HCT116 (cell line): ENCODE data around the gene NUDT16L1.

Experiments
- ATF3 ChIP-seq: IDR thresholded peaks from 2 replicates; pipeline ENCODE4 v1.6.1; 2012
- CEBPB ChIP-seq: IDR thresholded peaks from 2 replicates; pipeline ENCODE4 v1.6.1; 2012; ENCODE audit warnings: low read depth
- EZH2 ChIP-seq: fragments of 200-600 bp; sonication (generic); IDR thresholded peaks from 2 replicates; pipeline ENCODE4 v1.6.1; 2017; ENCODE audit warnings: antibody characterized with exemption, mixed run types
- EZH2phosphoT487 ChIP-seq: fragments of 200-600 bp; IDR thresholded peaks from 2 replicates; pipeline ENCODE4 v1.6.1; 2018; ENCODE audit warnings: antibody characterized with exemption, borderline replicate concordance
- FOSL1 ChIP-seq: IDR thresholded peaks from 2 replicates; pipeline ENCODE4 v1.6.1; 2012; ENCODE audit warnings: low read depth
- JUND ChIP-seq: IDR thresholded peaks from 2 replicates; pipeline ENCODE4 v1.6.1; 2012
- POLR2A ChIP-seq: IDR thresholded peaks from 2 replicates; pipeline ENCODE4 v1.7.0; 2011; ENCODE audit warnings: borderline replicate concordance; ENCODE audit not compliant: insufficient read depth, insufficient read length; ENCODE audit errors: extremely low read depth
- POLR2AphosphoS5 ChIP-seq: IDR thresholded peaks from 2 replicates; pipeline ENCODE4 v1.6.1; 2011; ENCODE audit warnings: mild to moderate bottlenecking, low read depth, low read length, moderate library complexity
- SP1 ChIP-seq: IDR thresholded peaks from 2 replicates; pipeline ENCODE4 v1.6.1; 2012; ENCODE audit warnings: low read depth
- ZFX ChIP-seq: fragments of 450-650 bp; IDR thresholded peaks from 2 replicates; pipeline ENCODE4 v1.6.1; 2017
- TF ChIP-seq, protein P1 (sequence below): IDR thresholded peaks from 2 replicates; pipeline ENCODE4 v1.6.1; 2012
- TF ChIP-seq, protein P2 (sequence below): IDR thresholded peaks from 2 replicates; pipeline ENCODE4 v1.6.1; 2012; ENCODE audit warnings: low read depth
- TF ChIP-seq, protein P3 (sequence below), 3 experiments: fragments of 200-600 bp in 1 of 3; sonication (generic) in 1 of 3; IDR thresholded peaks in 2 of 3; conservative IDR thresholded peaks in 1 of 3; 2 replicates each; pipeline ENCODE4 v1.5.1; 2012 to 2017; ENCODE audit warnings: low read depth in 2 of 3, low read length in 2 of 3, antibody characterized with exemption in 1 of 3, borderline replicate concordance in 1 of 3, control low read depth in 1 of 3, mild to moderate bottlenecking in 1 of 3, mixed read lengths in 1 of 3, mixed run types in 1 of 3, moderate library complexity in 1 of 3; ENCODE audit not compliant: insufficient read depth in 1 of 3
- TF ChIP-seq, protein P4 (sequence below): IDR thresholded peaks from 2 replicates; pipeline ENCODE4 v1.6.1; 2011; ENCODE audit warnings: mild to moderate bottlenecking, low read length, moderate library complexity; ENCODE audit not compliant: insufficient replicate concordance; ENCODE audit errors: extremely low read depth

GRCh38 chr16:4659363-4660353 is 33.7 kb upstream of the NUDT16L1 start:
- TF ChIP-seq POLR2AphosphoS5 (no peak), ZFX (no peak), FOSL1 (no peak), EZH2 (no peak), EZH2phosphoT487 (no peak), POLR2A (no peak), CEBPB (no peak), ATF3 (no peak), SP1 (no peak), JUND (no peak)
- TF ChIP-seq, protein P1, sequence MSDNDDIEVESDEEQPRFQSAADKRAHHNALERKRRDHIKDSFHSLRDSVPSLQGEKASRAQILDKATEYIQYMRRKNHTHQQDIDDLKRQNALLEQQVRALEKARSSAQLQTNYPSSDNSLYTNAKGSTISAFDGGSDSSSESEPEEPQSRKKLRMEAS: no peak
- TF ChIP-seq, protein P2, sequence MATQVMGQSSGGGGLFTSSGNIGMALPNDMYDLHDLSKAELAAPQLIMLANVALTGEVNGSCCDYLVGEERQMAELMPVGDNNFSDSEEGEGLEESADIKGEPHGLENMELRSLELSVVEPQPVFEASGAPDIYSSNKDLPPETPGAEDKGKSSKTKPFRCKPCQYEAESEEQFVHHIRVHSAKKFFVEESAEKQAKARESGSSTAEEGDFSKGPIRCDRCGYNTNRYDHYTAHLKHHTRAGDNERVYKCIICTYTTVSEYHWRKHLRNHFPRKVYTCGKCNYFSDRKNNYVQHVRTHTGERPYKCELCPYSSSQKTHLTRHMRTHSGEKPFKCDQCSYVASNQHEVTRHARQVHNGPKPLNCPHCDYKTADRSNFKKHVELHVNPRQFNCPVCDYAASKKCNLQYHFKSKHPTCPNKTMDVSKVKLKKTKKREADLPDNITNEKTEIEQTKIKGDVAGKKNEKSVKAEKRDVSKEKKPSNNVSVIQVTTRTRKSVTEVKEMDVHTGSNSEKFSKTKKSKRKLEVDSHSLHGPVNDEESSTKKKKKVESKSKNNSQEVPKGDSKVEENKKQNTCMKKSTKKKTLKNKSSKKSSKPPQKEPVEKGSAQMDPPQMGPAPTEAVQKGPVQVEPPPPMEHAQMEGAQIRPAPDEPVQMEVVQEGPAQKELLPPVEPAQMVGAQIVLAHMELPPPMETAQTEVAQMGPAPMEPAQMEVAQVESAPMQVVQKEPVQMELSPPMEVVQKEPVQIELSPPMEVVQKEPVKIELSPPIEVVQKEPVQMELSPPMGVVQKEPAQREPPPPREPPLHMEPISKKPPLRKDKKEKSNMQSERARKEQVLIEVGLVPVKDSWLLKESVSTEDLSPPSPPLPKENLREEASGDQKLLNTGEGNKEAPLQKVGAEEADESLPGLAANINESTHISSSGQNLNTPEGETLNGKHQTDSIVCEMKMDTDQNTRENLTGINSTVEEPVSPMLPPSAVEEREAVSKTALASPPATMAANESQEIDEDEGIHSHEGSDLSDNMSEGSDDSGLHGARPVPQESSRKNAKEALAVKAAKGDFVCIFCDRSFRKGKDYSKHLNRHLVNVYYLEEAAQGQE: no peak
- TF ChIP-seq, protein P3, sequence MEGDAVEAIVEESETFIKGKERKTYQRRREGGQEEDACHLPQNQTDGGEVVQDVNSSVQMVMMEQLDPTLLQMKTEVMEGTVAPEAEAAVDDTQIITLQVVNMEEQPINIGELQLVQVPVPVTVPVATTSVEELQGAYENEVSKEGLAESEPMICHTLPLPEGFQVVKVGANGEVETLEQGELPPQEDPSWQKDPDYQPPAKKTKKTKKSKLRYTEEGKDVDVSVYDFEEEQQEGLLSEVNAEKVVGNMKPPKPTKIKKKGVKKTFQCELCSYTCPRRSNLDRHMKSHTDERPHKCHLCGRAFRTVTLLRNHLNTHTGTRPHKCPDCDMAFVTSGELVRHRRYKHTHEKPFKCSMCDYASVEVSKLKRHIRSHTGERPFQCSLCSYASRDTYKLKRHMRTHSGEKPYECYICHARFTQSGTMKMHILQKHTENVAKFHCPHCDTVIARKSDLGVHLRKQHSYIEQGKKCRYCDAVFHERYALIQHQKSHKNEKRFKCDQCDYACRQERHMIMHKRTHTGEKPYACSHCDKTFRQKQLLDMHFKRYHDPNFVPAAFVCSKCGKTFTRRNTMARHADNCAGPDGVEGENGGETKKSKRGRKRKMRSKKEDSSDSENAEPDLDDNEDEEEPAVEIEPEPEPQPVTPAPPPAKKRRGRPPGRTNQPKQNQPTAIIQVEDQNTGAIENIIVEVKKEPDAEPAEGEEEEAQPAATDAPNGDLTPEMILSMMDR (IDR thresholded peaks at IDR 0.05 in 2 of 3, conservative IDR thresholded peaks at IDR 0.05 in 1 of 3; ENCODE audit: borderline replicate concordance in 1 of 3, insufficient read depth in 1 of 3, low read depth in 2 of 3, low read length in 2 of 3): no peak
- TF ChIP-seq, protein P4, sequence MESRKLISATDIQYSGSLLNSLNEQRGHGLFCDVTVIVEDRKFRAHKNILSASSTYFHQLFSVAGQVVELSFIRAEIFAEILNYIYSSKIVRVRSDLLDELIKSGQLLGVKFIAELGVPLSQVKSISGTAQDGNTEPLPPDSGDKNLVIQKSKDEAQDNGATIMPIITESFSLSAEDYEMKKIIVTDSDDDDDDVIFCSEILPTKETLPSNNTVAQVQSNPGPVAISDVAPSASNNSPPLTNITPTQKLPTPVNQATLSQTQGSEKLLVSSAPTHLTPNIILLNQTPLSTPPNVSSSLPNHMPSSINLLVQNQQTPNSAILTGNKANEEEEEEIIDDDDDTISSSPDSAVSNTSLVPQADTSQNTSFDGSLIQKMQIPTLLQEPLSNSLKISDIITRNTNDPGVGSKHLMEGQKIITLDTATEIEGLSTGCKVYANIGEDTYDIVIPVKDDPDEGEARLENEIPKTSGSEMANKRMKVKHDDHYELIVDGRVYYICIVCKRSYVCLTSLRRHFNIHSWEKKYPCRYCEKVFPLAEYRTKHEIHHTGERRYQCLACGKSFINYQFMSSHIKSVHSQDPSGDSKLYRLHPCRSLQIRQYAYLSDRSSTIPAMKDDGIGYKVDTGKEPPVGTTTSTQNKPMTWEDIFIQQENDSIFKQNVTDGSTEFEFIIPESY: no peak
